ENCODE results near the gene MCFD2. TPM values are rescaled to one million over a fixed set of nuclear protein-coding genes. Genes with fewer than 3 reads are reported as not detected.

The MCFD2 gene
- total and polyA plus RNA-seq, 3 donors from 2014 or later = 65.4 to 74.5 (median 67.6) TPM

DNA sequence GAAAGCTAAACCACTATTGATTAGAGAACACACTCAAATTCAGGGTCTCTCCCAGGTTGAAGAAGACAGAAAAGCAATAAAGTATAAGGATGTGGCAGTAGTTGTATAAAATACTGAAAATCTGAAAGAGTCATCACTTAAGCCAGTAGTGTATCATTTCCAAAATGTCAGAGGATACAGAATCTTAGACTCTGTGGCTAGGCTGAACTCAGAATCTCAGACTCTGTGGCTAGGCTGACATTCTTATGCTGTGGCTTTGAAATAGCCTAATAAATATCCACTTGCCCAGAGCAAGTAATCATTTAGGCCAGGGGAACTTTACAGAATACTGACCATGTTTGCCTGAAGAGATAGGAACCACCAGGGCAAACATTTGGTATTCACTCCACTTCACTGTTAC, 13.1 kb downstream of the MCFD2 start:
- intact Hi-C loops (cut with DNase I; ENCODE audit: low total_unique reads) = no loop called here
- no peaks in the 10 kb centered on the region for H3K27me3 ChIP-seq
- H3K4me1 ChIP-seq = no peaks in the 10 kb centered on the region
- H3K27ac ChIP-seq = no peak overlapping the region
- no peaks in the 10 kb centered on the region for H3K36me3 ChIP-seq (ENCODE audit: low read depth, missing control alignments)
- no peak for DNase-seq
- H3K4me3 ChIP-seq = no peak overlapping the region
- no peak for TF ChIP-seq POLR2A (IDR thresholded peaks at IDR 0.05)
- TF ChIP-seq, protein P1, sequence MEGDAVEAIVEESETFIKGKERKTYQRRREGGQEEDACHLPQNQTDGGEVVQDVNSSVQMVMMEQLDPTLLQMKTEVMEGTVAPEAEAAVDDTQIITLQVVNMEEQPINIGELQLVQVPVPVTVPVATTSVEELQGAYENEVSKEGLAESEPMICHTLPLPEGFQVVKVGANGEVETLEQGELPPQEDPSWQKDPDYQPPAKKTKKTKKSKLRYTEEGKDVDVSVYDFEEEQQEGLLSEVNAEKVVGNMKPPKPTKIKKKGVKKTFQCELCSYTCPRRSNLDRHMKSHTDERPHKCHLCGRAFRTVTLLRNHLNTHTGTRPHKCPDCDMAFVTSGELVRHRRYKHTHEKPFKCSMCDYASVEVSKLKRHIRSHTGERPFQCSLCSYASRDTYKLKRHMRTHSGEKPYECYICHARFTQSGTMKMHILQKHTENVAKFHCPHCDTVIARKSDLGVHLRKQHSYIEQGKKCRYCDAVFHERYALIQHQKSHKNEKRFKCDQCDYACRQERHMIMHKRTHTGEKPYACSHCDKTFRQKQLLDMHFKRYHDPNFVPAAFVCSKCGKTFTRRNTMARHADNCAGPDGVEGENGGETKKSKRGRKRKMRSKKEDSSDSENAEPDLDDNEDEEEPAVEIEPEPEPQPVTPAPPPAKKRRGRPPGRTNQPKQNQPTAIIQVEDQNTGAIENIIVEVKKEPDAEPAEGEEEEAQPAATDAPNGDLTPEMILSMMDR (IDR thresholded peaks at IDR 0.05) = no peak
- H3K9me3 ChIP-seq = no peaks in the 10 kb centered on the region

DNA sequence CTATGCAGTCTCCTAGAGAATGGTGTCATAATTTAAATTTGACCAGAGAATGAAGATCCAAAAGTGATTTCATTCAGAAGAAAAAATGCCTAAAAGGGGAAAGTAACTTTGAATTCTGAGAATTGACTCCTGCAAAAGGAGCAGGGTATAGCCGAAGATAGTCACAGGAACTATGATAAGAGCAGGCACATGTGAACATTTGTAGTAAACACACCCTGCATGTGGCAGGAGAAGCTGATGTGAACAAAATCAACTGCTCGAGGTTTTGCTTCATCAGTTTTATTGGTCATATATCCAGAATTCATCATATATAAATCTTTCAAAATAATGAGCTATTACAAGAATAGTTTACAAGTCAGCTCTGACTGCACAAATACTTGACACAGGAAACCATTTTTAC, 14.0 kb downstream of the MCFD2 start:
- intact Hi-C loops (cut with DNase I; ENCODE audit: low total_unique reads) = no loop called here
- H3K27me3 ChIP-seq = no peaks in the 10 kb centered on the region
- H3K27ac ChIP-seq = no peak overlapping the region
- TF ChIP-seq, protein P1 (IDR thresholded peaks at IDR 0.05) = no peak
- no peak for TF ChIP-seq POLR2A (IDR thresholded peaks at IDR 0.05)
- no peak for DNase-seq
- H3K4me3 ChIP-seq = no peak overlapping the region
- no peaks in the 10 kb centered on the region for H3K4me1 ChIP-seq
- H3K9me3 ChIP-seq = no peaks in the 10 kb centered on the region
- 75 to 90% methylated on average over 2 of the region's 2 CpGs for WGBS, 2 donors
- no peaks in the 10 kb centered on the region for H3K36me3 ChIP-seq (ENCODE audit: low read depth, missing control alignments)

DNA sequence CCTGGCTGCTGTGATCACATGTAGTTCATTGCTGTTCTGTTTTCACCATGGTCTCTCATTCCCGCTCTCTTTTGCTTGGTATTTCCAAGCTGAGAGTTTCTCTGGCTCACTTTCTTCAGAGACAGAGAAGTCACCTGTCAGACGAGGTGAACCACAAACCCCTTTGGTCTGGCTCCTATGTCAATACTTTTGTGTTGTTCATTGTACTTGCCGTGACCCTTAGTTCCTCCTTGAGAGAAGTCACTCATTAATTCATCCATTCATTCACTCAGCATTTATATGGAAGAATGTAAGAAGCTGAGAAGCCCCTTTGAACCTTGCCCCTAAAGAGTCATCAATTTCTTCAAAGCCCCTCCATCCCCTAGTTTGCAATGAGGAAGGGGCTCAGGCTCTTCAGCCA, 15.2 kb downstream of the MCFD2 start:
- Histone ChIP-seq H3K9me3 (no peaks in the 10 kb centered on the region), H3K27me3 (no peaks in the 10 kb centered on the region), H3K4me1 (no peaks in the 10 kb centered on the region), H3K4me3 (no peak overlapping the region), H3K36me3 (ENCODE audit: low read depth, missing control alignments) (no peaks in the 10 kb centered on the region), H3K27ac (no peak overlapping the region)
- DNase-seq = no peak
- intact Hi-C loops (cut with DNase I; ENCODE audit: low total_unique reads) = no loop called here
- WGBS, 2 donors = 70 to 91% methylated on average over 3 of the region's 3 CpGs
- no peak for TF ChIP-seq POLR2A (IDR thresholded peaks at IDR 0.05)
- TF ChIP-seq, protein P1 (IDR thresholded peaks at IDR 0.05) = no peak

DNA sequence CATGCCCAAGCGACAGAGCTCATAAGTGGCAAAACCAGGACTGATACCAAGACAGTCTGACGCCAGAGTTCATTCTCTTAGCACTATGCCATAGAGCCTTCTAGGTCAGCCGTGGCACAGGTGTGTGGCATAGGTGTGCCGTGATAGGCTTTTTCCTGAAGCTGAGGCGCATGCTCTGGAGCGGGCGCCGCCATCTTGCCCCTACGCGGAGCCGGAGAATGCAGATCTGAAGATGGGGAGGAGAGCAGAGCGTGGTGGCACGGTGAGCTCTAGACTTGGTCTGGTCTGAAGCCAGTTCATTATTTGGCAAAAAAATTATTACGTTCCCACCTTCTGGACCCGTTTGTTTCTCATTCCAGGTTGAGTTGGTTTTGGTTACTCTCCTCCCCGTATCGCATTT, 16.6 kb downstream of the MCFD2 start:
- TF ChIP-seq, protein P1 (IDR thresholded peaks at IDR 0.05) = no peak
- TF ChIP-seq POLR2A (IDR thresholded peaks at IDR 0.05) = no peak
- Histone ChIP-seq H3K36me3 (ENCODE audit: low read depth, missing control alignments) (no peaks in the 10 kb centered on the region), H3K27ac (no peak overlapping the region), H3K4me3 (peak overlapping the region; percentile 1 to 22), H3K9me3 (no peaks in the 10 kb centered on the region), H3K4me1 (no peaks in the 10 kb centered on the region), H3K27me3 (no peaks in the 10 kb centered on the region)
- DNase-seq = peak; percentile 43
- intact Hi-C loops (cut with DNase I; ENCODE audit: low total_unique reads) = no loop called here
- 71 to 74% methylated on average over 17 of the region's 17 CpGs for WGBS, 2 donors

DNA sequence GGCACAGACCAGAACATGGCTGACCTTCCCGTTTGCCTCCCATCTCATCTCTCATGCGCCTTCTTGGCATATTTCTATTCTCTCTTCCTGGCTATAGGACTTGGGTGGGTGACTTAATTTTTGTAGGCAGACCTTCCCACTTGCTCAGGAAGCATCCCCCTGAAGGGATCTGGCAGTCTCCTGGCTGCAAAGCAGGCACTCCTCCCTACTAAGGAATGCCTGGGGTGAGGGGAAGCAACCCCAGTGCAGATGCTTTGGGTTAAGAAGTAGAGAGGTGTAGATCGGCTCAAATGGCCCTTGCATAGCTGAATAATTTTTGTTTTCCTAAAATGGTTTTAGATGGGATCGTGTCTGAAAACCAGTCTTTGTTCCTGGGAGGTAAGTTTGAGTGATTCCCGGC, 17.6 kb downstream of the MCFD2 start:
- intact Hi-C loops (cut with DNase I; ENCODE audit: low total_unique reads) = no loop called here
- DNase-seq = no peak
- TF ChIP-seq POLR2A (IDR thresholded peaks at IDR 0.05) = no peak
- TF ChIP-seq, protein P1 (IDR thresholded peaks at IDR 0.05) = no peak
- Histone ChIP-seq H3K4me1 (no peaks in the 10 kb centered on the region), H3K27me3 (no peaks in the 10 kb centered on the region), H3K27ac (no peak overlapping the region), H3K9me3 (no peaks in the 10 kb centered on the region), H3K36me3 (ENCODE audit: low read depth, missing control alignments) (no peaks in the 10 kb centered on the region), H3K4me3 (no peak overlapping the region)
- 67 to 78% methylated on average over 5 of the region's 5 CpGs for WGBS, 2 donors

Data from testis (tissue), 3 donors.